Astrocyte (in vitro differentiated cells and primary cell): ENCODE measurements around the gene RRH. TPM values are rescaled to one million over a fixed set of nuclear protein-coding genes. Genes with fewer than 3 reads are reported as not detected.

ENCODE experiments used
- DNase-seq: peaks from one replicate; pipeline ENCODE4 v3.0.0-alpha.2; 2010; ENCODE audit warnings: low read depth
- FAIRE-seq: peaks from 2 replicates; lab custom pipeline; 2011; peaks lifted over from hg19 to GRCh38; lab: Jason Lieb, UNC
- H2AFZ ChIP-seq: 2 replicates; pipeline ENCODE4 v1.6.0; 2012; ENCODE audit warnings: low read depth, low read length, inconsistent platforms
- H3K27ac ChIP-seq: 2 replicates; pipeline ENCODE4 v1.5.1; 2011; ENCODE audit warnings: low read depth, low read length, inconsistent platforms
- H3K27me3 ChIP-seq: 2 replicates; pipeline ENCODE4 v1.6.0; 2011; ENCODE audit warnings: low read length, inconsistent platforms; ENCODE audit not compliant: insufficient read depth
- H3K36me3 ChIP-seq: 2 replicates; pipeline ENCODE4 v1.5.1; 2011; ENCODE audit warnings: low read length, inconsistent platforms; ENCODE audit not compliant: insufficient read depth
- H3K4me1 ChIP-seq: 2 replicates; pipeline ENCODE4 v1.5.1; 2011; ENCODE audit warnings: low read length, inconsistent platforms; ENCODE audit not compliant: insufficient read depth
- H3K4me2 ChIP-seq: 2 replicates; pipeline ENCODE4 v1.6.0; 2012; ENCODE audit warnings: low read length, inconsistent platforms
- H3K4me3 ChIP-seq: 2 replicates; pipeline ENCODE4 v1.5.1; 2011; ENCODE audit warnings: low read depth, mild to moderate bottlenecking, low read length, inconsistent platforms; ENCODE audit not compliant: insufficient read depth
- H3K79me2 ChIP-seq: 2 replicates; pipeline ENCODE4 v1.6.0; 2012; ENCODE audit warnings: mild to moderate bottlenecking, low read length, inconsistent platforms; ENCODE audit not compliant: insufficient read depth
- H3K9ac ChIP-seq: 2 replicates; pipeline ENCODE4 v1.6.0; 2012; ENCODE audit warnings: mild to moderate bottlenecking, low read length, inconsistent platforms
- H3K9me3 ChIP-seq: 2 replicates; pipeline ENCODE4 v1.5.1; 2012; ENCODE audit warnings: low read depth, mild to moderate bottlenecking, low read length, inconsistent platforms; ENCODE audit not compliant: insufficient read depth
- H4K20me1 ChIP-seq: 2 replicates; pipeline ENCODE4 v1.6.0; 2012; ENCODE audit warnings: low read length, inconsistent platforms; ENCODE audit not compliant: insufficient read depth
- H3K27ac Mint-ChIP-seq: one replicate; pipeline ENCODE4 v1.8.0; 2021; ENCODE audit warnings: mild to moderate bottlenecking, mixed read lengths; ENCODE audit not compliant: unreplicated experiment
- H3K27me3 Mint-ChIP-seq: one replicate; pipeline ENCODE4 v1.8.0; 2021; ENCODE audit warnings: low read depth, mixed read lengths; ENCODE audit not compliant: unreplicated experiment
- H3K36me3 Mint-ChIP-seq: one replicate; pipeline ENCODE4 v1.8.0; 2021; ENCODE audit warnings: low read depth, mixed read lengths; ENCODE audit not compliant: unreplicated experiment
- H3K4me1 Mint-ChIP-seq: one replicate; pipeline ENCODE4 v1.8.0; 2021; ENCODE audit warnings: low read depth, mixed read lengths; ENCODE audit not compliant: unreplicated experiment
- H3K4me3 Mint-ChIP-seq: one replicate; pipeline ENCODE4 v1.8.0; 2021; ENCODE audit warnings: mild to moderate bottlenecking, moderate library complexity, mixed read lengths; ENCODE audit not compliant: unreplicated experiment
- H3K9me3 Mint-ChIP-seq: one replicate; pipeline ENCODE4 v1.8.0; 2021; ENCODE audit warnings: mild to moderate bottlenecking, mixed read lengths; ENCODE audit not compliant: unreplicated experiment
- CTCF ChIP-seq: IDR thresholded peaks from 2 replicates; pipeline ENCODE4 v1.5.1; 2011; ENCODE audit warnings: low read depth, mild to moderate bottlenecking, inconsistent platforms, low read length, moderate library complexity; ENCODE audit not compliant: insufficient read depth
- EZH2 ChIP-seq: IDR thresholded peaks from 2 replicates; pipeline ENCODE4 v1.6.1; 2012; ENCODE audit warnings: mild to moderate bottlenecking, low read length, inconsistent platforms; ENCODE audit not compliant: insufficient read depth
- total RNA-seq: library from RNA; stranded (reverse); gene quantifications from 2 replicates; pipeline ENCODE4 v1.2.1, GENCODE V29; 2021

The RRH gene
- total RNA-seq, 1 donor from 2014 or later = 0.25 TPM

- no peak for TF ChIP-seq CTCF
- TF ChIP-seq EZH2 = no peak
- FAIRE-seq = no peak
- Histone ChIP-seq H4K20me1 (no peaks in the 10 kb centered on the region), H3K27ac (no peak overlapping the region), H3K4me2 (no peak overlapping the region), H2AFZ (no peak overlapping the region), H3K4me1 (peaks cover under 1% of the 10 kb centered on the region), H3K4me3 (no peak overlapping the region), H3K9ac (no peak overlapping the region), H3K9me3 (no peaks in the 10 kb centered on the region), H3K36me3 (no peaks in the 10 kb centered on the region), H3K79me2 (no peaks in the 10 kb centered on the region), H3K27me3 (no peaks in the 10 kb centered on the region)
- Mint-ChIP-seq H3K36me3 (no peaks in the 10 kb centered on the region), H3K4me3 (no peak overlapping the region), H3K27me3 (peaks cover 2% of the 10 kb centered on the region), H3K9me3 (no peaks in the 10 kb centered on the region), H3K27ac (no peak overlapping the region), H3K4me1 (no peaks in the 10 kb centered on the region)
- no peak for DNase-seq
Observed at GRCh38 chr4:109809655-109810054, 18.1 kb upstream of the RRH start.

GRCh38 chr4:109810552-109811387 is 17.0 kb upstream of the RRH start:
- TF ChIP-seq CTCF (no peak), EZH2 (no peak)
- Histone ChIP-seq H3K4me3 (no peak overlapping the region), H3K36me3 (no peaks in the 10 kb centered on the region), H3K9me3 (no peaks in the 10 kb centered on the region), H3K4me2 (no peak overlapping the region), H3K27ac (no peak overlapping the region), H2AFZ (no peak overlapping the region), H3K4me1 (peaks cover 4% of the 10 kb centered on the region), H3K27me3 (no peaks in the 10 kb centered on the region), H3K9ac (no peak overlapping the region), H4K20me1 (no peaks in the 10 kb centered on the region), H3K79me2 (peaks cover 4% of the 10 kb centered on the region)
- Mint-ChIP-seq H3K9me3 (no peaks in the 10 kb centered on the region), H3K36me3 (no peaks in the 10 kb centered on the region), H3K4me3 (no peak overlapping the region), H3K4me1 (no peaks in the 10 kb centered on the region), H3K27ac (no peak overlapping the region), H3K27me3 (no peaks in the 10 kb centered on the region)
- DNase-seq = no peak
- FAIRE-seq = no peak

GRCh38 chr4:109811707-109812106 is 16.1 kb upstream of the RRH start:
- Histone ChIP-seq H3K27ac (no peak overlapping the region), H3K9ac (no peak overlapping the region), H3K9me3 (no peaks in the 10 kb centered on the region), H4K20me1 (peaks cover 1% of the 10 kb centered on the region), H3K79me2 (peaks cover 14% of the 10 kb centered on the region), H2AFZ (no peak overlapping the region), H3K4me2 (no peak overlapping the region), H3K36me3 (no peaks in the 10 kb centered on the region), H3K4me1 (peaks cover 4% of the 10 kb centered on the region), H3K27me3 (no peaks in the 10 kb centered on the region), H3K4me3 (no peak overlapping the region)
- Mint-ChIP-seq H3K27me3 (no peaks in the 10 kb centered on the region), H3K4me3 (no peak overlapping the region), H3K9me3 (no peaks in the 10 kb centered on the region), H3K36me3 (no peaks in the 10 kb centered on the region), H3K4me1 (no peaks in the 10 kb centered on the region), H3K27ac (no peak overlapping the region)
- TF ChIP-seq CTCF (no peak), EZH2 (no peak)
- DNase-seq (no peak), FAIRE-seq (no peak)
